ENCODE measurements around the gene KIAA1755.

GRCh38 chr20:38166703-38167233, 93.8 kb downstream of the KIAA1755 start:
- TF ChIP-seq, protein P1, sequence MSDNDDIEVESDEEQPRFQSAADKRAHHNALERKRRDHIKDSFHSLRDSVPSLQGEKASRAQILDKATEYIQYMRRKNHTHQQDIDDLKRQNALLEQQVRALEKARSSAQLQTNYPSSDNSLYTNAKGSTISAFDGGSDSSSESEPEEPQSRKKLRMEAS (IDR thresholded peaks at IDR 0.05; ENCODE audit: low read depth, low read length) = no peak
- TF ChIP-seq CTCF (IDR thresholded peaks at IDR 0.05; ENCODE audit: low read depth, low read length) = no peak
